Panc1 (cell line): ENCODE data around the gene KRTAP3-3. TPM values are rescaled to one million over a fixed set of nuclear protein-coding genes. Genes with fewer than 3 reads are reported as not detected.

ENCODE experiments used
- ATAC-seq: fragments of 200-7000 bp; cut with Tn5 transposase; 2 replicates; pipeline ENCODE4 v1.9.1; 2020; ENCODE audit warnings: mild to moderate bottlenecking, moderate library complexity
- BruUV-seq: library from RNA; stranded (reverse); fragments of 400-500 nt; replicated peaks from 2 replicates; lab custom pipeline; 2021; lab: Mats Ljungman, UMichigan
- CTCF ChIA-PET: fragments of 300-600 bp; sonication (Branson Sonifier 250); formaldehyde crosslinking; loops from one replicate; lab custom pipeline; 2022; ENCODE audit warnings: antibody characterized with exemption; lab: Charles Lee
- POLR2A ChIA-PET: fragments of 300-600 bp; sonication (Branson Sonifier 250); formaldehyde crosslinking; loops from one replicate; lab custom pipeline; 2022; ENCODE audit warnings: antibody characterized with exemption; lab: Charles Lee
- DNase-seq: peaks from one replicate; pipeline ENCODE4 v3.0.0-alpha.2; 2010; ENCODE audit warnings: low read depth, low spot score
- H3K27ac ChIP-seq: 2 replicates; pipeline ENCODE4 v1.5.1; 2011; ENCODE audit warnings: mild to moderate bottlenecking, low read length, inconsistent platforms
- H3K27me3 ChIP-seq: fragments of 200-500 bp; sonication (Bioruptor generic); 2 replicates; pipeline ENCODE4 v1.6.0; 2014; ENCODE audit warnings: low read length, inconsistent platforms; ENCODE audit not compliant: control insufficient read depth, insufficient read depth
- H3K36me3 ChIP-seq: fragments of 200-500 bp; sonication (Bioruptor generic); 2 replicates; pipeline ENCODE4 v1.5.1; 2014; ENCODE audit warnings: inconsistent platforms, mild to moderate bottlenecking, low read length, moderate library complexity; ENCODE audit not compliant: control insufficient read depth, insufficient read depth
- H3K4me1 ChIP-seq: 2 replicates; pipeline ENCODE4 v1.5.1; 2011; ENCODE audit warnings: inconsistent platforms, mild to moderate bottlenecking, low read length, moderate library complexity; ENCODE audit not compliant: control insufficient read depth, insufficient read depth
- H3K4me3 ChIP-seq, 2 experiments: 2 replicates each; pipeline ENCODE4 v1.5.1; 2011 to 2012; ENCODE audit warnings: low read depth in 2 of 2, low read length in 2 of 2, mild to moderate bottlenecking in 2 of 2, inconsistent platforms in 1 of 2, moderate library complexity in 1 of 2
- H3K9me3 ChIP-seq: fragments of 200-500 bp; sonication (Bioruptor generic); 2 replicates; pipeline ENCODE4 v1.5.1; 2014; ENCODE audit warnings: low read depth, mild to moderate bottlenecking, inconsistent platforms, low read length, moderate library complexity; ENCODE audit not compliant: control insufficient read depth, insufficient read depth
- POLR2AphosphoS5 ChIP-seq: IDR thresholded peaks from 2 replicates; pipeline ENCODE4 v1.6.1; 2012; ENCODE audit warnings: mild to moderate bottlenecking, low read depth, low read length, moderate library complexity
- SIN3A ChIP-seq: IDR thresholded peaks from 2 replicates; pipeline ENCODE4 v1.6.1; 2012; ENCODE audit warnings: low read depth, mild to moderate bottlenecking, low read length, moderate library complexity, borderline replicate concordance; ENCODE audit not compliant: insufficient read depth
- TCF7L2 ChIP-seq: IDR thresholded peaks from 2 replicates; pipeline ENCODE4 v1.6.1; 2011; ENCODE audit warnings: mild to moderate bottlenecking, low read depth, low read length, inconsistent platforms
- in situ Hi-C: cut with HindIII; loops from 2 replicates; pipeline ENCODE4 v1.10.0; 2016; ENCODE audit warnings: low sequenced_read_pairs, low pct_unique_long_range_greater_than_20kb
- intact Hi-C: fragments of 100-400 bp; cut with micrococcal nuclease; formaldehyde crosslinking; loops from one replicate; pipeline ENCODE4 v1.10.0; 2022; ENCODE audit not compliant: unreplicated experiment
- total RNA-seq: library from RNA; stranded (reverse); gene quantifications from one replicate; pipeline ENCODE4 v1.2.1, GENCODE V29; 2021; ENCODE audit not compliant: unreplicated experiment
- TF ChIP-seq, protein P1 (sequence below): fragments of 450-650 bp; IDR thresholded peaks from 2 replicates; pipeline ENCODE4 v1.5.1; 2017; ENCODE audit warnings: mild to moderate bottlenecking
- TF ChIP-seq, protein P2 (sequence below), 2 experiments: IDR thresholded peaks; 2 replicates each; pipeline ENCODE4 v1.6.1; 2011 to 2012; ENCODE audit warnings: low read depth in 2 of 2, control low read depth in 1 of 2, low read length in 1 of 2, mild to moderate bottlenecking in 1 of 2, moderate library complexity in 1 of 2; ENCODE audit not compliant: insufficient read depth in 1 of 2

The KRTAP3-3 gene
- total RNA-seq, 1 experiment from 2014 or later = not detected

DNA sequence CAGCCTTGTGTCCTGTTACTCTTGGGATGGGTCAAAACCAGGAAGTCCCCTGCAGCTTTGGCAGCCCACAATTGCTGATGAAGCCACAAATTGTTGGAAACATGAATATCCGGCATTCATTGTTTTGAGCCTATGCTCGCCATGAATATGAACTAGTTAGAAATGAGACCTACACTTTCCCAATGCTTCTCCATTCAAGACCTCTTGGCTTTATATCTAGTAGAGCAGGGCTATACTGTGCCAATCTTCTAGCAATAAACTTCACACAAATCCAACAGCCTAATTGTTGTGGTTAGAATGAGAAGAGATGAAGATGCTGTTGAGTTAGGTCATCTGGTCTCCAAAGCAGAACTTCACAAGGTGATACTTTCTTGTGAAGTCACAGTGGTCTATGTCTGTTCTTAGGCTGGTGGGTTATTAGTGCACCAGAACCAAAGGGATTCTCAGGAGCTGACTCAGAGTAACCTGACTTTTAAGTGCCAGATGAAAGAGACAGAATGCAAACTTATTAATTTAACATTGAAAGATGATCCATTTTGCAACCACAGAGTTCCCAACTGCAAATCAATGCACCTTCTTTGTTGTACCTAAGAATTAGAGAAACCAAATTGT is 42.8 kb downstream of the KRTAP3-3 start:
- no TSS peak for BruUV-seq
- no peak overlapping the region for H3K27ac ChIP-seq
- no peaks in the 10 kb centered on the region for H3K4me1 ChIP-seq
- ChIA-PET POLR2A (no interaction called here), CTCF (no interaction called here)
- no peaks in the 10 kb centered on the region for H3K36me3 ChIP-seq
- H3K27me3 ChIP-seq = peaks cover 15% of the 10 kb centered on the region
- intact Hi-C loops = no loop called here
- TF ChIP-seq, protein P1, sequence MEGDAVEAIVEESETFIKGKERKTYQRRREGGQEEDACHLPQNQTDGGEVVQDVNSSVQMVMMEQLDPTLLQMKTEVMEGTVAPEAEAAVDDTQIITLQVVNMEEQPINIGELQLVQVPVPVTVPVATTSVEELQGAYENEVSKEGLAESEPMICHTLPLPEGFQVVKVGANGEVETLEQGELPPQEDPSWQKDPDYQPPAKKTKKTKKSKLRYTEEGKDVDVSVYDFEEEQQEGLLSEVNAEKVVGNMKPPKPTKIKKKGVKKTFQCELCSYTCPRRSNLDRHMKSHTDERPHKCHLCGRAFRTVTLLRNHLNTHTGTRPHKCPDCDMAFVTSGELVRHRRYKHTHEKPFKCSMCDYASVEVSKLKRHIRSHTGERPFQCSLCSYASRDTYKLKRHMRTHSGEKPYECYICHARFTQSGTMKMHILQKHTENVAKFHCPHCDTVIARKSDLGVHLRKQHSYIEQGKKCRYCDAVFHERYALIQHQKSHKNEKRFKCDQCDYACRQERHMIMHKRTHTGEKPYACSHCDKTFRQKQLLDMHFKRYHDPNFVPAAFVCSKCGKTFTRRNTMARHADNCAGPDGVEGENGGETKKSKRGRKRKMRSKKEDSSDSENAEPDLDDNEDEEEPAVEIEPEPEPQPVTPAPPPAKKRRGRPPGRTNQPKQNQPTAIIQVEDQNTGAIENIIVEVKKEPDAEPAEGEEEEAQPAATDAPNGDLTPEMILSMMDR = no peak
- TF ChIP-seq SIN3A = no peak
- no peaks in the 10 kb centered on the region for H3K9me3 ChIP-seq
- no peak overlapping the region for H3K4me3 ChIP-seq
- no peak for DNase-seq
- in situ Hi-C loops = no loop called here
- ATAC-seq = no peak

DNA sequence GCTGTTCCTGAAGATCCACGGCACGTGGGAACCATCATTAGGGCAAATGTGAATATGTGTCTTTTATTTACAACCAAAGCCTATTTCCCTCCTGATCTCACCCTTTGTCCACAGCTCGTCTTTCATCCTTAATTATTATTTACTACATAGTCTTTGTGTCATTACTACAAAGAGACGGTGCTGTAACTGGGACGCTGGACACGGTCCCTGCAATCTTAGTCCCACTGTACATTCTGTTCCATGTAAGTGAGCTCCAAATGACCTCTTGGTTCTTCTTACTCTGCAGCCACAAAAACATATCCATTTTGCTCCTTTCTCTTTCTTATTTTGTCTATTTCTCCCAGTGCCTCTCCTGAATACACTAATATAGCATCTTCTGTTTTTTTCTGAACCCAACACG is 43.8 kb downstream of the KRTAP3-3 start:
- CTCF ChIA-PET = no interaction called here
- H3K4me1 ChIP-seq = no peaks in the 10 kb centered on the region

More for the DNA sequence above, 43.8 kb downstream of the KRTAP3-3 start:
- TF ChIP-seq, protein P1 = no peak
- TF ChIP-seq, protein P2, sequence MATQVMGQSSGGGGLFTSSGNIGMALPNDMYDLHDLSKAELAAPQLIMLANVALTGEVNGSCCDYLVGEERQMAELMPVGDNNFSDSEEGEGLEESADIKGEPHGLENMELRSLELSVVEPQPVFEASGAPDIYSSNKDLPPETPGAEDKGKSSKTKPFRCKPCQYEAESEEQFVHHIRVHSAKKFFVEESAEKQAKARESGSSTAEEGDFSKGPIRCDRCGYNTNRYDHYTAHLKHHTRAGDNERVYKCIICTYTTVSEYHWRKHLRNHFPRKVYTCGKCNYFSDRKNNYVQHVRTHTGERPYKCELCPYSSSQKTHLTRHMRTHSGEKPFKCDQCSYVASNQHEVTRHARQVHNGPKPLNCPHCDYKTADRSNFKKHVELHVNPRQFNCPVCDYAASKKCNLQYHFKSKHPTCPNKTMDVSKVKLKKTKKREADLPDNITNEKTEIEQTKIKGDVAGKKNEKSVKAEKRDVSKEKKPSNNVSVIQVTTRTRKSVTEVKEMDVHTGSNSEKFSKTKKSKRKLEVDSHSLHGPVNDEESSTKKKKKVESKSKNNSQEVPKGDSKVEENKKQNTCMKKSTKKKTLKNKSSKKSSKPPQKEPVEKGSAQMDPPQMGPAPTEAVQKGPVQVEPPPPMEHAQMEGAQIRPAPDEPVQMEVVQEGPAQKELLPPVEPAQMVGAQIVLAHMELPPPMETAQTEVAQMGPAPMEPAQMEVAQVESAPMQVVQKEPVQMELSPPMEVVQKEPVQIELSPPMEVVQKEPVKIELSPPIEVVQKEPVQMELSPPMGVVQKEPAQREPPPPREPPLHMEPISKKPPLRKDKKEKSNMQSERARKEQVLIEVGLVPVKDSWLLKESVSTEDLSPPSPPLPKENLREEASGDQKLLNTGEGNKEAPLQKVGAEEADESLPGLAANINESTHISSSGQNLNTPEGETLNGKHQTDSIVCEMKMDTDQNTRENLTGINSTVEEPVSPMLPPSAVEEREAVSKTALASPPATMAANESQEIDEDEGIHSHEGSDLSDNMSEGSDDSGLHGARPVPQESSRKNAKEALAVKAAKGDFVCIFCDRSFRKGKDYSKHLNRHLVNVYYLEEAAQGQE (IDR thresholded peaks at IDR 0.05; ENCODE audit: insufficient read depth in 1 of 2, low read depth in 2 of 2, low read length in 1 of 2) = no peak
- TF ChIP-seq TCF7L2 = no peak
- no peak for TF ChIP-seq POLR2AphosphoS5
- no peak for TF ChIP-seq SIN3A
- DNase-seq (no peak), ATAC-seq (no peak)
- no TSS peak for BruUV-seq
- POLR2A ChIA-PET = interaction anchor here (0.6 kb wide), 1 partner anchor 576 kb away, joined by 3 read pairs; no protein-coding TSS in a partner anchor
- no peaks in the 10 kb centered on the region for H3K36me3 ChIP-seq
- H3K9me3 ChIP-seq = no peaks in the 10 kb centered on the region
- no peak overlapping the region for H3K4me3 ChIP-seq
- intact Hi-C loops = no loop called here
- in situ Hi-C loops = no loop called here
- H3K27ac ChIP-seq = no peak overlapping the region
- peaks cover 15% of the 10 kb centered on the region for H3K27me3 ChIP-seq
